ENCODE measurements around the gene ALOXE3.
"Not testable (repeated sequence)": the region's sequence is repeated elsewhere in the genome, so short reads cannot be mapped to it uniquely, and the experiment has no call there.

ALOXE3 gene

GRCh38 chr17:8116776-8117175 is 1.5 kb downstream of the ALOXE3 start:
- Histone ChIP-seq H3K27me3 (peaks cover 53 to 85% (median 78%) of the 10 kb centered on the region in 11 experiments), H3K4me1 (peaks cover 28 to 41% (median 35%) of the 10 kb centered on the region in 10 experiments), H3K4me2 (peak overlapping the region; percentile 91 to 100 (median 99); a peak in 18 of 22 replicates), H3K4me3 (peak overlapping the region in 5 of 10 experiments; percentile 68 to 78 (median 70); a peak in 8 of 20 replicates), H3K36me3 (no peaks in the 10 kb centered on the region), H3K9ac (no peak overlapping the region), H3K9me3 (replicated peaks in 1 of 11) (no peaks in the 10 kb centered on the region), H3K27ac (no peak overlapping the region), H4K20me1 (peaks cover 0 to 25% (median 14%) of the 10 kb centered on the region in 11 experiments; a peak in 14 of 22 replicates)
- TF ChIP-seq Cebpa-rat (IDR thresholded peaks at IDR 0.05), result no peak

DNA sequence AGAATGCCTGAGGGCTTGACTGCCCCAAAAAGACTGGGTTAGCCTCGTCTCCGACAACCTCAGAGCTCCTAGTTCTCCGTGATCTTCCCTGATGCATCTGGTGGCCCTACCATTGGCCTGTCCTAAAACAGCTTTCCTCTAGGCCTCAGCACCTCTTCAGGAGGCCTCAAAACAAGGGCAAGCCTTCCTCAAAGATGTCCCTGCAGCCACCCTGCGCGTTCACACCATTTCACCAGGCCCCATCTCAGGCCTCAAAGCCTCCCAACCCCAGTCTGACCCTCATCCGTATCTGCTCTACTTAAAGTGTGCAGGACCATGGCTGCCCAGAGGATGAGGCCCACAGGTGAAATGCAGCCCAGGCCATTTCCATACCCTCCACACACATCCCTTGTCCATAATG is 7.4 kb downstream of the ALOXE3 start:
- no peak overlapping the region for H3K27ac ChIP-seq
- no peak overlapping the region for H3K4me2 ChIP-seq
- TF ChIP-seq Cebpa-rat (IDR thresholded peaks at IDR 0.05), result no peak
- peaks cover 0 to 22% (median 7%) of the 10 kb centered on the region in 10 experiments; a peak in 12 of 20 replicates for H3K4me1 ChIP-seq
- H3K9me3 ChIP-seq (replicated peaks in 1 of 11), result no peaks in the 10 kb centered on the region
- no peak overlapping the region for H3K4me3 ChIP-seq
- H4K20me1 ChIP-seq, result peaks cover 0 to 11% (median 0%) of the 10 kb centered on the region in 11 experiments; a peak in 2 of 22 replicates
- no peak overlapping the region for H3K9ac ChIP-seq
- H3K36me3 ChIP-seq, result no peaks in the 10 kb centered on the region
- peaks cover 30 to 67% (median 52%) of the 10 kb centered on the region in 11 experiments for H3K27me3 ChIP-seq

- Histone ChIP-seq H3K4me1 (peaks cover under 1 to 22% (median 8%) of the 10 kb centered on the region in 10 experiments; a peak in 15 of 20 replicates), H3K27me3 (peaks cover 26 to 63% (median 47%) of the 10 kb centered on the region in 11 experiments), H3K4me2 (peak overlapping the region; percentile 52 to 82 (median 70); a peak in 21 of 22 replicates), H3K9me3 (replicated peaks in 1 of 11) (no peaks in the 10 kb centered on the region), H4K20me1 (peaks cover 0 to 11% (median 0%) of the 10 kb centered on the region in 11 experiments; a peak in 1 of 22 replicates), H3K4me3 (no peak overlapping the region; a peak in 1 of 20 replicates), H3K9ac (no peak overlapping the region), H3K27ac (no peak overlapping the region), H3K36me3 (no peaks in the 10 kb centered on the region)
- TF ChIP-seq Cebpa-rat (IDR thresholded peaks at IDR 0.05), result no peak
Measured at GRCh38 chr17:8110456-8110804, 7.9 kb downstream of the ALOXE3 start.

DNA sequence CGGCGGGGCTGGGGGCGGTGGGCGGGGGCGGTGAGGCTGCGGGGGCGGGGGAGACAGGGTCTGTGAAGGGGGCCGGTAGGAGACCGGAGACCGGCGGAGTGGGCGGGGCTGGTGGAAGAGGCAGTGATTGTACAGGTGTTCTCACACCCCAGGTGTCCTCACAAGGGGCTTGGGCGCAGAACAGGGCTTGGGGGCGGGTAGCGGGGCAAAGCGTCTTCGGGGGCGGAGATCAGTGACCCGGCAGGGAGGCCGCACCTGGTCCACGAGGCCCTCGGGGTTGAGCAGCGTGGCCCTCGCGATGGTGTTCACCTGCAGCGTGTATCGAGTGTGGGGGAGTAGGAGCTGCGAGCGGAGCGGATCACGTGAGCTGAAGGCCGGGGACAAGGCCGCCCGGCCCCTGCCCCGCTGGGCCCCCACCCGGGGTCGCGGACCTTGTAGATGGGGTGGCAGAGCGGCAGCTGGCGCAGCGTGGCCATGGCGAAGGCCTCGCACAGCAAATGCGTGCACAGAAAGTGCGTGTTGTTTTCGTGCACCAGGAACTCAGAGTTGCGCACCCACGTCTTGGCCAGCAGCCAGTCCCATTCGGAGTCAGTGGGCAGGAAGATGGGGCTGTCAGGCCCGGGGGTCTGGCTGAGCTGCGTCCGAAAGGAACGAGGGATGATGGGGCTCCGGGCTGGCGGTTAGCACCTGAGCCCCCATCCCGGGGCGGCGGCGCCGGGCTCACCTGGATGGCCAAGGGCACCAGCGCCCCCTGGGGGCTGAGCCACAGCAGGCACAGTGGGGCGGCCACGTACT is 8.5 kb downstream of the ALOXE3 start:
- peak overlapping the region in 3 of 10 experiments; percentile 20 to 31 (median 21); a peak in 2 of 20 replicates for H3K4me3 ChIP-seq
- no peak for TF ChIP-seq Cebpa-rat (IDR thresholded peaks at IDR 0.05)

DNA sequence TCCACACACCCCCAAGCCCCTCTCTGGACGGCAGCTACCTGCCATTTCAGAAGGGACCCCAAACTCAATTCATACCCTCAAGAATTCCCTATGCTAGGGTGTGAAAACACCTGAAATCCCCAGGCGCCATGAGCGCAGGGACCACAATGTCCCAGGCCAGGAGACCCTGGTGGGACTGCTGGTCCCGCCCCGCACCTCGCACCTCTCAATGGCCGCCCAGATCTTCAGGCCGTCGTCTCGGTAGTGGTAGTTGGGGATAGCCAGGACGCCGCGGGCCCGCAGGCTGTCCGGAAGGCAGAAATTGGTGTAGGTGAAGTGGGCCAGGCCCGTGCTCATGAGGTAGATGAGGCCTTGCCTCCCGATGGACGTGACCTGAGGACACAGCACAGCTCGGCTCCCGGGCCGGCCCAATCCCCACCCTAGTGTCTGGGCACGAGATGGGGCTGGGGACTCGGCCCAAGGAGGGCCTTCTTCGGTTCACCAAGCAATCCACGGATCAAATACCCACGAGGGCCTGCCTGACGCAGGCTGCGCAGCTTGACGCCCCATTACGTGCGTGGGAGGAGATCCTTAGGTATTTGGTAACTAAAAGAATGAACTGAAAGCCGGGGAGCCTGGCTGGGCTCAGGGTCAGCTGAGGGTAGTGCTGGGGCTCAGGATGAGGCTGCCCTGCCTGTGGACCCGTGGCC is 9.2 kb downstream of the ALOXE3 start:
- no peak for TF ChIP-seq Cebpa-rat (IDR thresholded peaks at IDR 0.05)
- H3K27ac ChIP-seq, result no peak overlapping the region
- peaks cover 12 to 49% (median 34%) of the 10 kb centered on the region in 11 experiments for H3K27me3 ChIP-seq
- H3K4me3 ChIP-seq, result no peak overlapping the region
- H3K9ac ChIP-seq, result no peak overlapping the region
- H3K4me2 ChIP-seq, result peak overlapping the region in 3 of 11 experiments; percentile 20 to 44 (median 33); a peak in 4 of 22 replicates
- peaks cover 8 to 29% (median 14%) of the 10 kb centered on the region in 10 experiments; a peak in 16 of 20 replicates for H3K4me1 ChIP-seq
- H4K20me1 ChIP-seq, result peaks cover 0 to 11% (median 0%) of the 10 kb centered on the region in 11 experiments; a peak in 1 of 22 replicates
- H3K36me3 ChIP-seq, result no peaks in the 10 kb centered on the region
- no peaks in the 10 kb centered on the region for H3K9me3 ChIP-seq (replicated peaks in 1 of 11)

More for the DNA sequence above, 8.5 kb downstream of the ALOXE3 start:
- no peaks in the 10 kb centered on the region for H3K9me3 ChIP-seq (replicated peaks in 1 of 11)
- H3K36me3 ChIP-seq, result no peaks in the 10 kb centered on the region
- H3K27me3 ChIP-seq, result peaks cover 20 to 57% (median 42%) of the 10 kb centered on the region in 11 experiments
- H3K9ac ChIP-seq, result no peak overlapping the region
- H3K4me2 ChIP-seq, result peak overlapping the region; percentile 52 to 82 (median 70)
- no peak overlapping the region for H3K27ac ChIP-seq
- H4K20me1 ChIP-seq, result peaks cover 0 to 11% (median 0%) of the 10 kb centered on the region in 11 experiments; a peak in 1 of 22 replicates
- H3K4me1 ChIP-seq, result peaks cover 7 to 26% (median 14%) of the 10 kb centered on the region in 10 experiments; a peak in 16 of 20 replicates

DNA sequence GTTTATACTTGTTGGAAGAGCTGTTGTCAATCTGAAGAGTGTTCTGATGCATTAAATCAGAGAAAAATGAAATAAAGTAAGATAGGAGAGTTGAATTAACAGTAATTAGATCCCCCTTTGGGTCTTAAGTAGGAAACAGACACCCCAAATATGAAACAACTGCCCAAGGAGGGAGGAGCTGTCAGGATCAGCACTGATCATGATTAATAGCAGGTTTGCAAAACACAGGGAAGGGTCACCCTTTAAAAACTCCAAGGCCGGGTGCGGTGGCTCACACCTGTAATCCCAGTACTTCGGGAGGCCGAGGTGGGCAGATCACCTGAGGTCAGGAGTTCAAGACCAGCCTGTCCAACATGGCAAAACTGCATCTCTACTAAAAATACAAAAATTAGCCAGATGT is 11.3 kb downstream of the ALOXE3 start:
- H3K4me3 ChIP-seq; H3K4me2 ChIP-seq; H3K27ac ChIP-seq; H3K36me3 ChIP-seq; H3K9ac ChIP-seq; H3K9me3 ChIP-seq (replicated peaks in 1 of 11): not testable (repeated sequence)
- Histone ChIP-seq H3K4me1 (peaks cover 8 to 29% (median 15%) of the 10 kb centered on the region in 10 experiments; a peak in 16 of 20 replicates), H4K20me1 (0 out of 22 replicates have a peak, but pooled peaks cover 0 to 11% (median 0%) of the 10 kb centered on the region in 11 experiments), H3K27me3 (peaks cover 6 to 28% (median 18%) of the 10 kb centered on the region in 11 experiments; a peak in 18 of 22 replicates)

- Histone ChIP-seq H3K9ac (no peak overlapping the region), H3K27ac (no peak overlapping the region), H3K27me3 (peaks cover 6 to 19% (median 13%) of the 10 kb centered on the region in 11 experiments; a peak in 18 of 22 replicates), H3K4me3 (no peak overlapping the region), H3K9me3 (replicated peaks in 1 of 11) (no peaks in the 10 kb centered on the region), H3K36me3 (no peaks in the 10 kb centered on the region), H4K20me1 (0 out of 22 replicates have a peak, but pooled peaks cover 0 to 11% (median 0%) of the 10 kb centered on the region in 11 experiments), H3K4me2 (no peak overlapping the region), H3K4me1 (peaks cover 8 to 34% (median 21%) of the 10 kb centered on the region in 10 experiments; a peak in 18 of 20 replicates)
- TF ChIP-seq Cebpa-rat (IDR thresholded peaks at IDR 0.05), result no peak
Measured at GRCh38 chr17:8105957-8106398, 12.3 kb downstream of the ALOXE3 start.

DNA sequence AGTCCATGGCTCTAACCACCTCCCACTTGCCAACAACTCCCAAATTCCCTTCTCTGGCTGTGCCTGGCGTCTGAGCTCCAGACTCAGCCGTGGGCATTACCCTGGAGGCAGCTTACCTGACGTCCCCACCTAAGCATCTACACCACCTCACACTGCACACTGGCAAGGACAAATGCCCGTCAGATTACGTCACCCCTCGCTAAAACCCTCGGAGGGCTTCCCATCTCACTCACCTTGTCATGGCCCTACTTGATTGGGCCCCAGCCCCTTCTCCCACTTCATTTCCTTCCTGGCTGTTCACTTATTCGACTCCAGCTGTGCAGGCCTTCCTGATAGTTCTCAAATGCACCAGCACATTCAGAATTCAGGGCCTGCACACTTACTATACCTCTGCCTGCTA is 13.4 kb downstream of the ALOXE3 start:
- TF ChIP-seq Cebpa-rat (IDR thresholded peaks at IDR 0.05), result no peak
- Histone ChIP-seq H3K9me3 (replicated peaks in 1 of 11) (no peaks in the 10 kb centered on the region), H3K36me3 (no peaks in the 10 kb centered on the region), H3K9ac (no peak overlapping the region), H3K4me2 (peak overlapping the region in 9 of 11 experiments; percentile 9 to 55 (median 28); a peak in 16 of 22 replicates), H4K20me1 (0 out of 22 replicates have a peak, but pooled peaks cover 0 to 11% (median 0%) of the 10 kb centered on the region in 11 experiments), H3K4me3 (no peak overlapping the region), H3K4me1 (peaks cover 2 to 28% (median 19%) of the 10 kb centered on the region in 10 experiments; a peak in 18 of 20 replicates), H3K27ac (no peak overlapping the region), H3K27me3 (peaks cover under 1 to 8% (median 2%) of the 10 kb centered on the region in 11 experiments; a peak in 18 of 22 replicates)
